Smooth muscle cell (in vitro differentiated cells): ENCODE data around the gene PIP5KL1. TPM values are rescaled to one million over a fixed set of nuclear protein-coding genes. Genes with fewer than 3 reads are reported as not detected.
A peak's percentile ranks its signal among the peaks of the same experiment; 100 is the strongest.

ENCODE experiments used
- DNase-seq: peaks from one replicate; lab custom pipeline; 2025; ENCODE audit not compliant: unreplicated experiment; lab: John Stamatoyannopoulos, UW
- H2AFZ ChIP-seq: fragments of 200-600 bp; sonication (generic); 2 replicates; pipeline ENCODE4 v1.6.0; 2016; ENCODE audit warnings: antibody characterized with exemption, low read depth, mild to moderate bottlenecking
- H3F3A ChIP-seq: fragments of 200-600 bp; sonication (generic); 2 replicates; pipeline ENCODE4 v1.6.0; 2017; ENCODE audit warnings: antibody characterized with exemption, low read depth
- H3K27ac ChIP-seq: fragments of 200-600 bp; sonication (generic); 2 replicates; pipeline ENCODE4 v1.5.1; 2016; ENCODE audit warnings: low read depth, mild to moderate bottlenecking
- H3K27me3 ChIP-seq: fragments of 200-600 bp; sonication (generic); 2 replicates; pipeline ENCODE4 v1.6.1; 2016; ENCODE audit warnings: low read depth, mild to moderate bottlenecking
- H3K36me3 ChIP-seq: fragments of 200-600 bp; sonication (generic); 2 replicates; pipeline ENCODE4 v1.5.1; 2016; ENCODE audit warnings: low read depth
- H3K4me1 ChIP-seq: fragments of 200-600 bp; sonication (generic); 2 replicates; pipeline ENCODE4 v1.5.1; 2016; ENCODE audit warnings: low read depth
- H3K4me2 ChIP-seq: fragments of 200-600 bp; sonication (generic); 2 replicates; pipeline ENCODE4 v1.6.0; 2016; ENCODE audit warnings: mild to moderate bottlenecking
- H3K4me3 ChIP-seq: fragments of 200-600 bp; sonication (generic); 2 replicates; pipeline ENCODE4 v1.5.1; 2016; ENCODE audit warnings: mild to moderate bottlenecking
- H3K79me2 ChIP-seq: fragments of 200-600 bp; sonication (generic); 2 replicates; pipeline ENCODE4 v1.6.0; 2016; ENCODE audit warnings: low read depth, mild to moderate bottlenecking
- H3K9ac ChIP-seq: fragments of 200-600 bp; sonication (generic); 2 replicates; pipeline ENCODE4 v1.6.0; 2016; ENCODE audit warnings: low read depth
- H3K9me3 ChIP-seq: fragments of 200-600 bp; sonication (generic); replicated peaks from 2 replicates; pipeline ENCODE4 v1.5.1; 2016; ENCODE audit warnings: low read depth
- H4K20me1 ChIP-seq: fragments of 200-600 bp; sonication (generic); 2 replicates; pipeline ENCODE4 v1.6.0; 2016; ENCODE audit warnings: low read depth
- WGBS: methylation state at CpG from one replicate; pipeline ENCODE4 v1.1.7; 2016; ENCODE audit warnings: low lambda C conversion rate; 5-methylcytosine and 5-hydroxymethylcytosine counted together
- polyA plus RNA-seq: library from polyadenylated mRNA; unstranded; fragments of >200 nt; fragmentation: Nextera tagmentation; extraction: Ambion mirVana; gene quantifications from 2 replicates; pipeline ENCODE4 v1.2.1, GENCODE V29; 2016
- total RNA-seq: library from RNA; depleted of rRNA; stranded (reverse); fragments of >200 nt; gene quantifications from 2 replicates; pipeline ENCODE4 v1.2.3, GENCODE V29; 2014
- TF ChIP-seq, protein P1 (sequence below): fragments of 200-600 bp; sonication (generic); IDR thresholded peaks from 2 replicates; pipeline ENCODE4 v1.5.1; 2017; ENCODE audit warnings: borderline replicate concordance, mild to moderate bottlenecking, antibody characterized with exemption; ENCODE audit not compliant: insufficient read depth, poor library complexity, severe bottlenecking

Gene PIP5KL1
- total and polyA plus RNA-seq, 2 experiments from 2014 or later: 1.1 to 2.7 TPM

- Histone ChIP-seq H3K4me3 (no peak overlapping the region), H3K79me2 (no peaks in the 10 kb centered on the region), H4K20me1 (no peaks in the 10 kb centered on the region), H3K9me3 (no peaks in the 10 kb centered on the region), H3K9ac (no peak overlapping the region), H2AFZ (no peak overlapping the region), H3K27me3 (no peaks in the 10 kb centered on the region), H3K27ac (peak overlapping the region; percentile 75), H3K4me1 (peaks cover 4% of the 10 kb centered on the region), H3F3A (peaks cover 14% of the 10 kb centered on the region), H3K36me3 (no peaks in the 10 kb centered on the region), H3K4me2 (peak overlapping the region; percentile 9)
- WGBS: 87% methylated on average over 8 of the region's 8 CpGs
- no peak for DNase-seq
- TF ChIP-seq, protein P1, sequence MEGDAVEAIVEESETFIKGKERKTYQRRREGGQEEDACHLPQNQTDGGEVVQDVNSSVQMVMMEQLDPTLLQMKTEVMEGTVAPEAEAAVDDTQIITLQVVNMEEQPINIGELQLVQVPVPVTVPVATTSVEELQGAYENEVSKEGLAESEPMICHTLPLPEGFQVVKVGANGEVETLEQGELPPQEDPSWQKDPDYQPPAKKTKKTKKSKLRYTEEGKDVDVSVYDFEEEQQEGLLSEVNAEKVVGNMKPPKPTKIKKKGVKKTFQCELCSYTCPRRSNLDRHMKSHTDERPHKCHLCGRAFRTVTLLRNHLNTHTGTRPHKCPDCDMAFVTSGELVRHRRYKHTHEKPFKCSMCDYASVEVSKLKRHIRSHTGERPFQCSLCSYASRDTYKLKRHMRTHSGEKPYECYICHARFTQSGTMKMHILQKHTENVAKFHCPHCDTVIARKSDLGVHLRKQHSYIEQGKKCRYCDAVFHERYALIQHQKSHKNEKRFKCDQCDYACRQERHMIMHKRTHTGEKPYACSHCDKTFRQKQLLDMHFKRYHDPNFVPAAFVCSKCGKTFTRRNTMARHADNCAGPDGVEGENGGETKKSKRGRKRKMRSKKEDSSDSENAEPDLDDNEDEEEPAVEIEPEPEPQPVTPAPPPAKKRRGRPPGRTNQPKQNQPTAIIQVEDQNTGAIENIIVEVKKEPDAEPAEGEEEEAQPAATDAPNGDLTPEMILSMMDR: no peak
Measured at GRCh38 chr9:127918183-127919107, 12.1 kb downstream of the PIP5KL1 start.

DNA sequence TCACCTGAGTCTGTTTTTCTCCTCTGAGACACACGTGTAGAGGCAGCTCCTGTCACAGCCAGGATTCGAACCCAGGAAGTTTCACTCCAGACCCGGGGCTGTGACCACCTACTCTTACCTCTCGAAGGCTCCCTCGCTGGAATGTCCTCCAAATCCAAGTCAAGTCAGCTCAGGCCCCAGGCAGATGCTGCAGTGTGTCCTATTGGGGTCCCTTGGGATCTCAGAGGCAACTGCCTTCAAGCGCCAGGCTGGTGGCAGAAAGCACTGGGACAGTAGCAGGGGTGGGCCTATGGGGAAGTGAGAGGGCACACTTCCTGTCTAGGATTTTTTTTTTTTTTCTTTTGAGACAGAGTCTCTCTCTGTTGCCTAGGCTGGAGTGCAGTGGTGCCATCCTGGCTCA, 13.0 kb downstream of the PIP5KL1 start:
- H4K20me1 ChIP-seq: no peaks in the 10 kb centered on the region
- H3K27me3 ChIP-seq: no peaks in the 10 kb centered on the region
- H3K36me3 ChIP-seq: no peaks in the 10 kb centered on the region
- H2AFZ ChIP-seq: no peak overlapping the region
- H3K4me2 ChIP-seq: peak overlapping the region; percentile 68
- H3K79me2 ChIP-seq: no peaks in the 10 kb centered on the region
- H3K27ac ChIP-seq: no peak overlapping the region
- H3F3A ChIP-seq: peaks cover 11% of the 10 kb centered on the region
- H3K4me3 ChIP-seq: no peak overlapping the region
- peaks cover 4% of the 10 kb centered on the region for H3K4me1 ChIP-seq
- 90% methylated on average over 6 of the region's 6 CpGs for WGBS
- no peaks in the 10 kb centered on the region for H3K9me3 ChIP-seq
- TF ChIP-seq, protein P1: no peak
- no peak for DNase-seq
- H3K9ac ChIP-seq: no peak overlapping the region

DNA sequence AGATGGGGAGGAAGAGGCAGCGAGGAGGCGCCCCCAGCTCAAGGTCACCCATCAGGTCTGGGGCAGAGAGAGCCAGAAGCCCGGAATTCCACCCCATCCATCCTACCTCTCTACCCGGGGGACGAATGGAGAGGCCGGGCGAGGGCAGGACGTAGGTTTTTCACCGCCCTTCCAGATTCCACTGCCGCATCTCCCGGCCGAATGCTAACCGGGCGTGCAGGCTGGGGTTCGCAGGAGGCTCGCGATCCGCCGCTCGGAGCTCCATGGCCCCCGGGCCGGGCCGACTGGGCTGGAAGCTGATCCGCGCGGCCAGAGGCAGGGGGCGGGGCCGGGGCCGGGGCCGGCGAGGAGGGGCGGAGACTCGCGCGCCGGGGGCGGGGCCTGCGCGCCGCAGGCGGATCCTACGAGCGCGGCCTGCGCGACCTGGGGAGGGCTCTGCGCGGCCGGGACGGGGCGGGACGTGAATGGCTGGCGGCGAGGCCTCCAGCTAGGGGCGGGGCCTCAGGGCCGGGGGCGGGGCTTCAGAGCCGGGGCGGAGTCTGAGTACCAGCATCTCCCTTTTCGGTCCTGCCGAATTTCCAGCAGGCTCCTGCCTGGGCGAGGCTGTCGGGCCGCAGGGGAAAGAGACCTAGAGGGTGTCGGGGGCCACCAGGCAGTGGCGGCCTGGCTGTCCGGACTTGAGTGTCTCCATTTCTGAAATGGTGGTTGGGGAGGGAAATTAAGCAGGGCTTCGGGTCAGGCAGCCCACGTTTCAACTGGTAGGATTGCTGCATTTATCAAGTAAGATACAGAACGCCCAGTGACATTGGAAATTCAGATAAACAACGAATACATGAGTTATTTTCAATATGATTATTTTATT, 13.6 kb downstream of the PIP5KL1 start, which contains the start of gene ST6GALNAC4:
Gene ST6GALNAC4 (minus strand): TSS at position 322 of the 862 bp plus-strand sequence. CDS start 622 bp downstream, outside the sequence.
- Histone ChIP-seq H3K9me3 (no peaks in the 10 kb centered on the region), H2AFZ (peak within 1 kb of the TSS; percentile 79), H3K4me3 (peak within 1 kb of the TSS; percentile 61), H3K27me3 (no peaks in the 10 kb centered on the region), H3K4me2 (peak within 1 kb of the TSS; percentile 89), H3K79me2 (no peaks in the 10 kb centered on the region), H3K36me3 (no peaks in the 10 kb centered on the region), H3K27ac (no peak within 1 kb of the TSS), H3K9ac (no peak within 1 kb of the TSS), H3K4me1 (peaks cover 4% of the 10 kb centered on the region), H3F3A (peaks cover 11% of the 10 kb centered on the region), H4K20me1 (no peaks in the 10 kb centered on the region)
- 8% methylated on average over 41 of the region's 71 CpGs for WGBS
- TF ChIP-seq, protein P1: no peak
- peak; percentile 95 for DNase-seq
